ENCODE data around the gene C1orf21.

The C1orf21 gene

DNA sequence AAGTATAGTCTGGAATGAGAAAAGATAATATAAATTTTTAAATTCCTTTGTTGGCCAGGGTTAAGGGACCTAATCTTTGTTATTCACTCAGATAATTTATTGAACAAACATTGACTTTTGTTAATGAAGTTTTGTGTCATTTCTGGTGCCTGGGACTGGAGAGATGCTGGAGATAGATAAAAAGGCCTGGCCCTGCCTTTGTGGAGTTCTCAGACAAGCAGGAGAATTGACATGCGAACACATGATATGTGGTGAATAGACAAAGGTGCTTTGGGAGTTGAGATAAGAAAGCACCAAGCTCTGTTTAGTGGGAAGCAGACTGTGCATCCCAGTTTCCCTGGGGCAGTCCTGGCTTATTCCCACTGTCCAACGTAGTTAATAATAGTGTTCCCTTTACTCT, 8.5 kb downstream of the C1orf21 start:
- ChIA-PET CTCF (no interaction called here), POLR2A (no interaction called here)
- TF ChIP-seq, protein P1, sequence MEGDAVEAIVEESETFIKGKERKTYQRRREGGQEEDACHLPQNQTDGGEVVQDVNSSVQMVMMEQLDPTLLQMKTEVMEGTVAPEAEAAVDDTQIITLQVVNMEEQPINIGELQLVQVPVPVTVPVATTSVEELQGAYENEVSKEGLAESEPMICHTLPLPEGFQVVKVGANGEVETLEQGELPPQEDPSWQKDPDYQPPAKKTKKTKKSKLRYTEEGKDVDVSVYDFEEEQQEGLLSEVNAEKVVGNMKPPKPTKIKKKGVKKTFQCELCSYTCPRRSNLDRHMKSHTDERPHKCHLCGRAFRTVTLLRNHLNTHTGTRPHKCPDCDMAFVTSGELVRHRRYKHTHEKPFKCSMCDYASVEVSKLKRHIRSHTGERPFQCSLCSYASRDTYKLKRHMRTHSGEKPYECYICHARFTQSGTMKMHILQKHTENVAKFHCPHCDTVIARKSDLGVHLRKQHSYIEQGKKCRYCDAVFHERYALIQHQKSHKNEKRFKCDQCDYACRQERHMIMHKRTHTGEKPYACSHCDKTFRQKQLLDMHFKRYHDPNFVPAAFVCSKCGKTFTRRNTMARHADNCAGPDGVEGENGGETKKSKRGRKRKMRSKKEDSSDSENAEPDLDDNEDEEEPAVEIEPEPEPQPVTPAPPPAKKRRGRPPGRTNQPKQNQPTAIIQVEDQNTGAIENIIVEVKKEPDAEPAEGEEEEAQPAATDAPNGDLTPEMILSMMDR (IDR thresholded peaks at IDR 0.05; ENCODE audit: control extremely low read depth, extremely low read depth, low read depth, missing control alignments) = no peak
- DNase-seq (ENCODE audit: extremely low spot score) = no peak

GRCh38 chr1:184395937-184396480, 9.2 kb downstream of the C1orf21 start:
- CTCF ChIA-PET = no interaction called here
- POLR2A ChIA-PET = no interaction called here
- no peak for DNase-seq (ENCODE audit: extremely low spot score)
- TF ChIP-seq, protein P1 (IDR thresholded peaks at IDR 0.05; ENCODE audit: control extremely low read depth, extremely low read depth, low read depth, missing control alignments) = no peak

GRCh38 chr1:184399192-184399847, 12.5 kb downstream of the C1orf21 start:
- CTCF ChIA-PET = interaction anchor here (1.2 to 1.6 kb wide), 5 partner anchors 8 to 210 kb away, joined by 3 to 6 read pairs (median 3); no protein-coding TSS in a partner anchor
- POLR2A ChIA-PET = no interaction called here
- no peak for DNase-seq (ENCODE audit: extremely low spot score)
- TF ChIP-seq, protein P1 (IDR thresholded peaks at IDR 0.05; ENCODE audit: control extremely low read depth, extremely low read depth, low read depth, missing control alignments) = no peak

DNA sequence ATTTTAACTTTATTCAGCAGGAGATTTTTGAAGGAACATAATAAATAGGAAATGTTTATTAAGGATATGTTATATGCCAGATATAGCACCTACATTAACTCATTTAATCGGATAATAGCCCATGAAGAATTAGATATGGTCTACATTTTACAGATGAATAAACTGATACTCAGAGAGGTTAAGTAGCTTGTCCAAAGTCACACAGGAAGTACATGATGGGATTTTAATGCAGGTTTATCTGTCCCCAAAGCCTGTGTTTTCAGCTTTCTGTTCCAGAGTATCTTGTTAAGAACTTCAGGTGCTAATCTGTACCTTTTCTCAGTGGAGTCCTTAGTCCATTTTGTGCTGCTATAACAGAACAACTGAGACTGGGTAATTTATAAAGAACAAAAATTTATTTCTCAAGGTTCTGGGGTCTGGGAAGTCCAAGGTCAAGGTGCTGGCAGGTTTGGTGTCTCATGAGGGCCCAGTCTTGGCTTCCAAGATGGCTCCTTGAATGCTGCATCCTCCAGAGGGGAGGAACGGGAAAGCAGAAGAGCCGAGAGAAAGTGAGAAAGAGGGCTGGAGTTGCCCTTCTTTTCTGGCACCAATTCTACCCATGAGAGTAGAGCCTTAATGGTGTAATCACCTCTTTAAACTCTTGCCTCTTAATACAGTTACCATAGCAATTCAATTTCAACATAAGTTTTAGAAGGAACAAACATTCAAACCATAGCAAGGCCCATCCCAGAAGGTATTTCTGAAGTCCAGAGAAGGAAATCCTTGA, 17.3 kb downstream of the C1orf21 start:
- CTCF ChIA-PET = interaction anchor here (1.2 kb wide), 1 partner anchor 20 kb away, joined by 3 read pairs; no protein-coding TSS in a partner anchor

DNA sequence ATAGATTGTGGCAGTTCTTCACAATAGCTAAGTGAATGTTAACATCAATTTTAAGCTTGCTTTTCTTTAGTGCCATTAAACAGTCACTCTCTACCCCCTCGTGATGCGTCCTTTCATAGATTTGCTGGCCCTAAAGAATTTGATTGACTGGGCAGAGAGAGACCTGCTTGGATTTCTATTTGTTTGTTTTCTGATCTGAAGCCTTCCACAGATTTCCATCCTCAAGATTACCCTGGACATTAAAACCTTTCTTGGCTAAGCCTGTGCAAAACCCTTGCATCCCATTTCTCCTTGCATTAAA, 17.8 kb downstream of the C1orf21 start:
- CTCF ChIA-PET = interaction anchor here (1.2 kb wide), 1 partner anchor 21 kb away, joined by 3 read pairs; no protein-coding TSS in a partner anchor
- POLR2A ChIA-PET = no interaction called here
- no peak for DNase-seq (ENCODE audit: extremely low spot score)
- TF ChIP-seq, protein P1 (IDR thresholded peaks at IDR 0.05; ENCODE audit: control extremely low read depth, extremely low read depth, low read depth, missing control alignments) = no peak

More for the DNA sequence above, 17.3 kb downstream of the C1orf21 start:
- DNase-seq (ENCODE audit: extremely low spot score) = no peak
- POLR2A ChIA-PET = no interaction called here
- TF ChIP-seq, protein P1 (IDR thresholded peaks at IDR 0.05; ENCODE audit: control extremely low read depth, extremely low read depth, low read depth, missing control alignments) = no peak

DNA sequence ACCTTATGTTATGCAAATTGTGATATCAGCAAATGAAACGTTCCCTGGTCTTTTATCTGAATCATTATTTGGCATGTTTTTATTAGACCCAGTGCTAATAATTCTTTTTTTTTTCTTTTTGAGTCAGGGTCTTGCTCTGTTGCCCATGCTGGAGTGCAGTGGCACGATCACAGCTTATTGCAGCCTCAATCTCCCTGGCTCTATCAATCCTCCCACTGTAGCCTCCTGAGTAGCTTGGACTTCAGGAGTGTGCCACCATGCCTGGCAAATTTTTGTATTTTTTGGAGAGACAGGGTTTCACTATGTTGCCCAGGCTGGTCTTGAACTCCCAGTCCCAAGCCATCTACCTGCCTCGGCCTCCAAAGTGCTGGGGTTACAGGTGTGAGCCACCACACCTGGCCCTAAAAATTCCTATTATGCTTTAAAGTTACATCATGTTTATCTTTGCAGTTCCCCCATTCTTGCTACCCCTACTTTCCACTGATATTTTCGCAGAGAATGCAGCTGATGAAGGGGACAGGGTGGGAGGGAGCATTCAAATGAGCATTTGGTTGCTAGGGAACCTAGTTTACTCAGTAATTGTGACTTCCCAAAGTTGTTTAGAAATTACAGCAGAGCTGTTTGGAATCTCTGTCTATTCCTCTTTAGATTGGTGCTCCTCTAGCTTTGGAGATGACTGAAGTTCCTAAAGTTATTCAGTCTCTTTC, 18.4 kb downstream of the C1orf21 start:
- TF ChIP-seq, protein P1 (IDR thresholded peaks at IDR 0.05; ENCODE audit: control extremely low read depth, extremely low read depth, low read depth, missing control alignments) = no peak
- ChIA-PET CTCF (interaction anchor here (1.2 kb wide), 1 partner anchor 21 kb away, joined by 3 read pairs; no protein-coding TSS in a partner anchor), POLR2A (no interaction called here)
- DNase-seq (ENCODE audit: extremely low spot score) = no peak
